SK-N-MC (cell line): ENCODE data around the gene CEP57L1.
A peak's percentile ranks its signal among the peaks of the same experiment; 100 is the strongest.

ENCODE experiments used
- EZH2 ChIP-seq: fragments of 200-600 bp; sonication (generic); IDR thresholded peaks from one replicate; pipeline ENCODE4 v1.6.1; 2017; ENCODE audit warnings: antibody characterized with exemption
- POLR2AphosphoS5 ChIP-seq: IDR thresholded peaks from 2 replicates; pipeline ENCODE4 v1.6.1; 2012; ENCODE audit warnings: mild to moderate bottlenecking, low read depth, low read length, borderline replicate concordance

DNA sequence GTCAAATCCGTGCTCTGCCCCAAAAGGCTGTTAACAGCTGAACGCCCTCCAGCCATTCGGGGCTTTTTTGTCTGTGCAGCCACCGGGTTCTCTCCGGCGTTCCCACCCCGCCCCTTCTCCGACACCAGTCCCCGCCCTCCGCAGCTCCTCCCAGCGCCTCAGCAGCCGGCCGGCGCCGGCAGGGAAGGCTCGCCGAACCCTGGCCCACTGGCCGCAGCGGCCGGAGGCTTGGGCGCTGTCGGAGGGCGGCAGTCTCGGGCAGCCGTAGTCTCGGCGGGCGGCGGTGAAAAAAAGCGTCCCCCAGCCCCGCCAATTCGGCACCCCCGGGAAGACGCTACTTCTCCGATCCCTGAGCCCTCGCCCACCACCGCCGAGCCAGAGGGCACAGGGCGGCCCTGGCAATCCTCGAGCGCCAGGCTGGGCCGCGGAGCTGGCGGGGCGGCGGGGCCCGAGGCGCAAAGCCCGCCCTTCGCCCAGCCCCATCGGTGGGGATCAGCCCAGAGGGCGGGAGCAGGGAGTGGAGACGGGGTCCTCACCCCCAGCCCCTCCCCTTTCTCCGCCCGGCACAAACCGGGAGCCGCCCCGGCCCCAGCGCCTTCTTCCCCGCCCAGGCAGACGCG is 781 bp upstream of the CEP57L1 start, which contains the start of gene SESN1:
- TF ChIP-seq POLR2AphosphoS5, result peak; percentile 47; the same call in 1 of the 2 replicates
- TF ChIP-seq EZH2, result no peak
